HEK293 (cell line): Measurements from ENCODE around the gene HHAT.
A peak's percentile ranks its signal among the peaks of the same experiment; 100 is the strongest.

ENCODE experiments used
- BCL11A ChIP-seq: fragments of 450-650 bp; formaldehyde crosslinking; IDR thresholded peaks from 2 replicates; pipeline ENCODE4 v1.5.1; 2016; ENCODE audit warnings: low read depth, missing biosample characterization, missing genetic modification characterization
- GFI1B ChIP-seq: fragments of 450-650 bp; formaldehyde crosslinking; IDR thresholded peaks from 2 replicates; pipeline ENCODE4 v1.5.1; 2016; ENCODE audit warnings: missing biosample characterization, missing genetic modification characterization
- GLIS1 ChIP-seq: fragments of 450-650 bp; formaldehyde crosslinking; IDR thresholded peaks from 2 replicates; pipeline ENCODE4 v1.5.1; 2016; ENCODE audit warnings: missing biosample characterization, missing genetic modification characterization
- KLF7 ChIP-seq: fragments of 450-650 bp; formaldehyde crosslinking; IDR thresholded peaks from 2 replicates; pipeline ENCODE4 v1.5.1; 2016; ENCODE audit warnings: missing biosample characterization, missing genetic modification characterization, borderline replicate concordance
- KLF8 ChIP-seq: fragments of 450-650 bp; formaldehyde crosslinking; IDR thresholded peaks from 2 replicates; pipeline ENCODE4 v1.5.1; 2016; ENCODE audit warnings: missing biosample characterization, missing genetic modification characterization
- PATZ1 ChIP-seq: fragments of 450-650 bp; formaldehyde crosslinking; IDR thresholded peaks from 2 replicates; pipeline ENCODE4 v1.5.1; 2016; ENCODE audit warnings: missing biosample characterization, missing genetic modification characterization
- PRDM2 ChIP-seq: fragments of 450-650 bp; formaldehyde crosslinking; IDR thresholded peaks from 2 replicates; pipeline ENCODE4 v1.5.1; 2016; ENCODE audit warnings: missing biosample characterization, missing genetic modification characterization, borderline replicate concordance
- PRDM6 ChIP-seq: fragments of 450-650 bp; formaldehyde crosslinking; IDR thresholded peaks from 2 replicates; pipeline ENCODE4 v1.5.1; 2017; ENCODE audit warnings: missing biosample characterization, missing genetic modification characterization
- SALL2 ChIP-seq: fragments of 450-650 bp; formaldehyde crosslinking; IDR thresholded peaks from 2 replicates; pipeline ENCODE4 v1.5.0; 2017; ENCODE audit warnings: missing biosample characterization, mild to moderate bottlenecking, missing genetic modification characterization, borderline replicate concordance
- SCRT1 ChIP-seq: fragments of 450-650 bp; formaldehyde crosslinking; IDR thresholded peaks from 2 replicates; pipeline ENCODE4 v1.5.1; 2016; ENCODE audit warnings: missing biosample characterization, missing genetic modification characterization, borderline replicate concordance
- SP2 ChIP-seq: fragments of 450-650 bp; formaldehyde crosslinking; IDR thresholded peaks from 2 replicates; pipeline ENCODE4 v1.5.1; 2016; ENCODE audit warnings: missing biosample characterization, missing genetic modification characterization
- TCF7L2 ChIP-seq: IDR thresholded peaks from 2 replicates; pipeline ENCODE4 v1.6.1; 2011; ENCODE audit warnings: low read depth, mild to moderate bottlenecking, inconsistent platforms, low read length, moderate library complexity, borderline replicate concordance
- ZBTB20 ChIP-seq: fragments of 450-650 bp; formaldehyde crosslinking; IDR thresholded peaks from 2 replicates; pipeline ENCODE4 v1.5.1; 2016; ENCODE audit warnings: missing biosample characterization, missing genetic modification characterization
- ZBTB48 ChIP-seq: fragments of 450-650 bp; formaldehyde crosslinking; IDR thresholded peaks from 2 replicates; pipeline ENCODE4 v1.5.1; 2016; ENCODE audit warnings: missing biosample characterization, missing genetic modification characterization
- ZNF175 ChIP-seq: fragments of 450-650 bp; formaldehyde crosslinking; IDR thresholded peaks from 2 replicates; pipeline ENCODE4 v1.5.1; 2016; ENCODE audit warnings: missing biosample characterization, missing genetic modification characterization
- ZNF18 ChIP-seq: fragments of 450-650 bp; formaldehyde crosslinking; IDR thresholded peaks from 2 replicates; pipeline ENCODE4 v1.5.1; 2016; ENCODE audit warnings: missing biosample characterization, missing genetic modification characterization
- ZNF19 ChIP-seq: fragments of 450-650 bp; formaldehyde crosslinking; IDR thresholded peaks from 2 replicates; pipeline ENCODE4; 2016; ENCODE audit warnings: missing biosample characterization, missing genetic modification characterization, low read depth
- ZNF214 ChIP-seq: fragments of 450-650 bp; formaldehyde crosslinking; IDR thresholded peaks from 2 replicates; pipeline ENCODE4 v1.5.1; 2017; ENCODE audit warnings: missing biosample characterization, mild to moderate bottlenecking, missing genetic modification characterization, borderline replicate concordance
- ZNF311 ChIP-seq: fragments of 450-650 bp; formaldehyde crosslinking; IDR thresholded peaks from 2 replicates; pipeline ENCODE4 v1.5.1; 2017; ENCODE audit warnings: missing biosample characterization, missing genetic modification characterization, borderline replicate concordance
- ZNF350 ChIP-seq: fragments of 450-650 bp; formaldehyde crosslinking; IDR thresholded peaks from 2 replicates; pipeline ENCODE4 v1.5.0; 2017; ENCODE audit warnings: missing biosample characterization, mild to moderate bottlenecking, missing genetic modification characterization
- ZNF394 ChIP-seq: fragments of 450-650 bp; formaldehyde crosslinking; IDR thresholded peaks from 2 replicates; pipeline ENCODE4 v1.5.1; 2016; ENCODE audit warnings: missing biosample characterization, missing genetic modification characterization, mild to moderate bottlenecking, moderate library complexity, borderline replicate concordance
- ZNF423 ChIP-seq: fragments of 450-650 bp; formaldehyde crosslinking; IDR thresholded peaks from 2 replicates; pipeline ENCODE4 v1.5.1; 2016; ENCODE audit warnings: missing biosample characterization, missing genetic modification characterization
- ZNF529 ChIP-seq: fragments of 450-650 bp; formaldehyde crosslinking; IDR thresholded peaks from 2 replicates; pipeline ENCODE4 v1.5.1; 2017; ENCODE audit warnings: missing genetic modification characterization, missing biosample characterization; ENCODE audit not compliant: insufficient replicate concordance
- ZNF548 ChIP-seq: fragments of 450-650 bp; formaldehyde crosslinking; IDR thresholded peaks from 2 replicates; pipeline ENCODE4 v1.5.1; 2016; ENCODE audit warnings: missing biosample characterization, missing genetic modification characterization
- ZNF585B ChIP-seq: fragments of 450-650 bp; formaldehyde crosslinking; IDR thresholded peaks from 2 replicates; pipeline ENCODE4 v1.5.1; 2016; ENCODE audit warnings: missing biosample characterization, missing genetic modification characterization
- ZNF621 ChIP-seq: fragments of 450-650 bp; formaldehyde crosslinking; IDR thresholded peaks from 2 replicates; pipeline ENCODE4 v1.5.1; 2017; ENCODE audit warnings: missing biosample characterization, missing genetic modification characterization
- ZNF664 ChIP-seq: fragments of 450-650 bp; formaldehyde crosslinking; IDR thresholded peaks from 2 replicates; pipeline ENCODE4 v1.5.1; 2016; ENCODE audit warnings: missing biosample characterization, missing genetic modification characterization
- ZNF670 ChIP-seq: fragments of 450-650 bp; formaldehyde crosslinking; IDR thresholded peaks from 2 replicates; pipeline ENCODE4 v1.5.1; 2016; ENCODE audit warnings: missing biosample characterization, missing genetic modification characterization, low read depth
- ZNF792 ChIP-seq: fragments of 450-650 bp; formaldehyde crosslinking; IDR thresholded peaks from 2 replicates; pipeline ENCODE4 v1.5.1; 2016; ENCODE audit warnings: missing biosample characterization, missing genetic modification characterization
- ZSCAN30 ChIP-seq: fragments of 450-650 bp; IDR thresholded peaks from 2 replicates; pipeline ENCODE4 v1.5.1; 2018; ENCODE audit warnings: missing biosample characterization, mild to moderate bottlenecking, missing genetic modification characterization, moderate library complexity

The HHAT gene

GRCh38 chr1:210400043-210400840, 71.5 kb downstream of the HHAT start (continued):
- TF ChIP-seq PRDM2 (tag by site-specific recombination) (no peak), ZNF585B (tag by site-specific recombination) (peak; percentile 21; the same call in 1 of the 2 replicates), PRDM6 (tag by site-specific recombination) (0 out of 2 replicates have a peak, but pooled peaks have one; percentile 20), ZNF18 (tag by site-specific recombination) (no peak), ZSCAN30 (tag by site-specific recombination) (no peak), ZNF19 (tag by site-specific recombination) (no peak), ZNF394 (tag by site-specific recombination) (no peak), PATZ1 (tag by site-specific recombination) (no peak), ZNF214 (tag by site-specific recombination) (no peak), ZNF529 (tag by site-specific recombination) (no peak), BCL11A (tag by site-specific recombination) (no peak), SP2 (tag by site-specific recombination) (no peak), ZNF423 (tag by site-specific recombination) (no peak; the same call in 1 of the 2 replicates), ZBTB48 (tag by site-specific recombination) (no peak), ZNF621 (tag by site-specific recombination) (no peak), KLF7 (no peak), GFI1B (tag by site-specific recombination) (no peak), ZBTB20 (tag by site-specific recombination) (no peak), SCRT1 (tag by site-specific recombination) (no peak), SALL2 (tag by site-specific recombination) (no peak), KLF8 (tag by site-specific recombination) (no peak), TCF7L2 (no peak), ZNF350 (tag by site-specific recombination) (no peak), GLIS1 (tag by site-specific recombination) (no peak), ZNF664 (tag by site-specific recombination) (no peak), ZNF175 (tag by site-specific recombination) (no peak), ZNF548 (tag by site-specific recombination) (no peak), ZNF670 (tag by site-specific recombination) (no peak), ZNF311 (no peak), ZNF792 (tag by site-specific recombination) (no peak)
